ENCODE results near the gene TCTN2.

DNA sequence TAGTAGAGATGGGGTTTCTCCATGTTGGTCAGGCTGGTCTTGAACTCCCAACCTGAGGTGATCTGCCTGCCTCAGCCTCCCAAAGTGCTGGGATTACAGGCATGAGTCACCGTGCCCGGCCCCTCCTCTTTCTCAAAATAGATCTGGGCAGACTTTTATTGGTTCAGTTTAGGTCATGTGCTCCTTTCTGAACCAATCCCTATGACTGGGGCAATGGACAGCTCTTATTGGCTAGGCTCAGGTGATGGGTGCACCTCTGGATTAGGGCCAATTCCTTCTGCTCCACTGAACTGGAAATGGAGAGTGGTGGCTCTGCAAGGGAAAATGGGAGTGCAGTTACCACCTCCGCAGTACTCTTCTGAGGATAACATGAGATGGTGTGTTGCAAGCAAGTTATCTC lies 35.0 kb downstream of the TCTN2 start:
- TF ChIP-seq, protein P1, sequence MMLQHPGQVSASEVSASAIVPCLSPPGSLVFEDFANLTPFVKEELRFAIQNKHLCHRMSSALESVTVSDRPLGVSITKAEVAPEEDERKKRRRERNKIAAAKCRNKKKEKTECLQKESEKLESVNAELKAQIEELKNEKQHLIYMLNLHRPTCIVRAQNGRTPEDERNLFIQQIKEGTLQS (IDR thresholded peaks at IDR 0.05): no peak
- no peak for TF ChIP-seq POLR2A (IDR thresholded peaks at IDR 0.05; ENCODE audit: borderline replicate concordance, extremely low read depth, insufficient read depth, insufficient read length)
- TF ChIP-seq SP1 (IDR thresholded peaks at IDR 0.05; ENCODE audit: low read depth): no peak
- TF ChIP-seq, protein P2, sequence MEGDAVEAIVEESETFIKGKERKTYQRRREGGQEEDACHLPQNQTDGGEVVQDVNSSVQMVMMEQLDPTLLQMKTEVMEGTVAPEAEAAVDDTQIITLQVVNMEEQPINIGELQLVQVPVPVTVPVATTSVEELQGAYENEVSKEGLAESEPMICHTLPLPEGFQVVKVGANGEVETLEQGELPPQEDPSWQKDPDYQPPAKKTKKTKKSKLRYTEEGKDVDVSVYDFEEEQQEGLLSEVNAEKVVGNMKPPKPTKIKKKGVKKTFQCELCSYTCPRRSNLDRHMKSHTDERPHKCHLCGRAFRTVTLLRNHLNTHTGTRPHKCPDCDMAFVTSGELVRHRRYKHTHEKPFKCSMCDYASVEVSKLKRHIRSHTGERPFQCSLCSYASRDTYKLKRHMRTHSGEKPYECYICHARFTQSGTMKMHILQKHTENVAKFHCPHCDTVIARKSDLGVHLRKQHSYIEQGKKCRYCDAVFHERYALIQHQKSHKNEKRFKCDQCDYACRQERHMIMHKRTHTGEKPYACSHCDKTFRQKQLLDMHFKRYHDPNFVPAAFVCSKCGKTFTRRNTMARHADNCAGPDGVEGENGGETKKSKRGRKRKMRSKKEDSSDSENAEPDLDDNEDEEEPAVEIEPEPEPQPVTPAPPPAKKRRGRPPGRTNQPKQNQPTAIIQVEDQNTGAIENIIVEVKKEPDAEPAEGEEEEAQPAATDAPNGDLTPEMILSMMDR (IDR thresholded peaks at IDR 0.05 in 2 of 3, conservative IDR thresholded peaks at IDR 0.05 in 1 of 3; ENCODE audit: borderline replicate concordance in 1 of 3, insufficient read depth in 1 of 3, low read depth in 2 of 3, low read length in 2 of 3): no peak
- TF ChIP-seq RAD21 (IDR thresholded peaks at IDR 0.05; ENCODE audit: low read depth): no peak
- TF ChIP-seq POLR2AphosphoS5 (IDR thresholded peaks at IDR 0.05; ENCODE audit: low read depth, low read length): no peak

Measured in HCT116 (cell line).